Mammary epithelial cell (primary cell): Measurements from ENCODE around the gene FYN.

ENCODE experiments used
- EZH2 ChIP-seq: IDR thresholded peaks from 2 replicates; pipeline ENCODE4 v1.6.1; 2012; ENCODE audit warnings: low read length, inconsistent platforms, borderline replicate concordance
- TF ChIP-seq, protein P1 (sequence below), 2 donors: IDR thresholded peaks in 1 of 2; conservative IDR thresholded peaks in 1 of 2; 2 replicates each; pipeline ENCODE4 v1.5.1; 2011 to 2012; ENCODE audit warnings: inconsistent platforms in 2 of 2, low read length in 2 of 2, mild to moderate bottlenecking in 2 of 2, control low read depth in 1 of 2, low read depth in 1 of 2; ENCODE audit not compliant: insufficient read depth in 1 of 2; ENCODE audit errors: extremely low read depth in 1 of 2

DNA sequence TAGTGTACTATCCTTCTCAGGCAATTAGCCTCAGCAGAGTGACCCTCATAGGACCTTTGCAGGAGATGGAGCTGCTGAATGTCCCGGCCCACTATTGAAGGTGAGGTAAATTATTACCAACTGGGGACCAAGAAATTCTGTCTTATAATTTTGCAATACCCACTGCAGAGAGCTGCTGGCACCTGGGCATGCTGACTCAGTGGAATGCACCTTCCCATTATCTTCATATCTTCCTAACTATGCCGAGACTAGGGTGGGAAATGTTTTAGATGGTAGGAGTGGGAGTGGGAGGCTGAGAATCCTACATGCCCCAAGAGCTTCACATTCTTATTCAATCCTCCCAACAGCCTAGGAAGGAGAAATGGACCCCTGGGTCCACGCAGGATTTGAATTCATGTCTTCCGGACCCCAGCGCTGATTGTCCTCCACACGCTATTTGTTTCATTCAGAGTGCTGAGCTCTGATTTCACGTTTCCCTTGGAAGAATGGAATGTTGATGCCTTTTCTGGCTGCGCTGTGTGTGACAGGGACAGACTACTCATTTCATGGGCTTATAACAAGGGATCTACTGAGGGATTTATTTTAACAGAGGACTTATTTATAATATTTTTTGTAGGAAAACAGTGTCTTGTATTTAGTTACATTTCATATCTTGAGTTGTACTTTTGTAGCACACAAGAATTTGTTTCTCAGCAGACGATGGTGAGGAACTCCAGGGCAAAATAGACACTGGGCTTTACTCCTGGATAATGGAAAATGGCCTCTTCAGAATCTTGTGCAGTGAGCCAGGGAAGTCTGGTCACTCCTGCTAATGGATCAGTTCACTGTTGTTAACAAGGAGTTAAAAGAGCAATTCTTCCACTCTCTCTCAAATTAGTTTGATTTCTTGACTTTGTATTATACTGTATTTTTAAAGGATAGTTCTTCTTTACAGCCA is 66.4 kb downstream of the FYN start:
- TF ChIP-seq, protein P1, sequence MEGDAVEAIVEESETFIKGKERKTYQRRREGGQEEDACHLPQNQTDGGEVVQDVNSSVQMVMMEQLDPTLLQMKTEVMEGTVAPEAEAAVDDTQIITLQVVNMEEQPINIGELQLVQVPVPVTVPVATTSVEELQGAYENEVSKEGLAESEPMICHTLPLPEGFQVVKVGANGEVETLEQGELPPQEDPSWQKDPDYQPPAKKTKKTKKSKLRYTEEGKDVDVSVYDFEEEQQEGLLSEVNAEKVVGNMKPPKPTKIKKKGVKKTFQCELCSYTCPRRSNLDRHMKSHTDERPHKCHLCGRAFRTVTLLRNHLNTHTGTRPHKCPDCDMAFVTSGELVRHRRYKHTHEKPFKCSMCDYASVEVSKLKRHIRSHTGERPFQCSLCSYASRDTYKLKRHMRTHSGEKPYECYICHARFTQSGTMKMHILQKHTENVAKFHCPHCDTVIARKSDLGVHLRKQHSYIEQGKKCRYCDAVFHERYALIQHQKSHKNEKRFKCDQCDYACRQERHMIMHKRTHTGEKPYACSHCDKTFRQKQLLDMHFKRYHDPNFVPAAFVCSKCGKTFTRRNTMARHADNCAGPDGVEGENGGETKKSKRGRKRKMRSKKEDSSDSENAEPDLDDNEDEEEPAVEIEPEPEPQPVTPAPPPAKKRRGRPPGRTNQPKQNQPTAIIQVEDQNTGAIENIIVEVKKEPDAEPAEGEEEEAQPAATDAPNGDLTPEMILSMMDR (conservative IDR thresholded peaks at IDR 0.05 in 1 of 2, IDR thresholded peaks at IDR 0.05 in 1 of 2; ENCODE audit: extremely low read depth in 1 of 2, insufficient read depth in 1 of 2, low read depth in 1 of 2, low read length in 2 of 2) = no peak
- TF ChIP-seq EZH2 = no peak
